ENCODE results near the gene TNFRSF17. TPM values are rescaled to one million over a fixed set of nuclear protein-coding genes. Genes with fewer than 3 reads are reported as not detected.
A peak's percentile ranks its signal among the peaks of the same experiment; 100 is the strongest.

Gene TNFRSF17
- total and polyA plus RNA-seq, 2 donors (not counting 1 experiment from before 2014, with no cell fraction given) = not detected

DNA sequence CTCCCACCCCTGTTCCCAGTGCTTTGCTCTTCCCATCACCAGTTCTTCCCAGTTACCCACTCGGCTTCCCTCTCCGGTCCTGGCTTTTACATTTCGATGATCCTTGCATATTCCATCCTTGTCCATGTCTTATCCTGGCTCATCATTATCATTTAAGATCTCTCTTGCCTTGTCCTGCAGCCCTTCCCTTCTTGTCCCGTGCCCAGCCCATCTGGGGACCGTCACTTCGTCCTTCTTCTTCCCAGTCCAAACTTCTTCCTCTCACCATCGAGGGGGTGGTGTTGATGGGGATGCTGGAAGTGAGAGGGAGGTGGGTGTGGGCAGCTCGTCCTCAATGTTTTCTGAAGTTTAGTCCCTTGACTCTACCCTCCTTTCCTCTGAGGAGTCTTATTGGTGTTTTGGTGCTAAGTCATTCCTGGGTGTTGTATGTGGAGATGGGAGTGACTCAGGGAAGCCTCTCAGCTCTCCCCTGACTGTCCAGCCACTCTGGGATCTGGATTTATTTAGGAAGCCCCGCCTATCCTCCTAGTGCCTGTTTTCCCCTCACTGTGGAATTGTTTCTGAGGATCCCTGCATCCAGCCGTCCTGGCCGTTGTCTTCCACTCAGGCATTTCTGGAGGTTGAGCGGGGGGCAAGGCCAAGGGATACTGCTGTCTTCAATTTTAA is 12.5 kb downstream of the TNFRSF17 start:
- Histone ChIP-seq H3K27ac (ENCODE audit: insufficient read depth, low read length) (peak overlapping the region; percentile 35), H3K79me2 (ENCODE audit: control insufficient read depth, insufficient read depth, low read length) (peaks cover 13% of the 10 kb centered on the region), H3K36me3 (ENCODE audit: control insufficient read depth, insufficient read depth, low read length) (no peaks in the 10 kb centered on the region), H3K27me3 (ENCODE audit: control insufficient read depth, insufficient read depth, low read length) (no peaks in the 10 kb centered on the region), H3K4me2 (ENCODE audit: extremely low read depth, insufficient read depth, low read length) (peak overlapping the region; percentile 61), H4K20me1 (ENCODE audit: control insufficient read depth, extremely low read depth, insufficient read depth, low read length) (no peaks in the 10 kb centered on the region), H3K9me3 (ENCODE audit: control insufficient read depth, insufficient read depth, low read depth, low read length) (no peaks in the 10 kb centered on the region), H3K4me3 (replicated peaks in 1 of 4; ENCODE audit: control extremely low read depth in 1 of 4, insufficient read depth in 1 of 4, low read depth in 3 of 4, low read length in 4 of 4) (peak overlapping the region; percentile 86 to 97 (median 92)), H2AFZ (ENCODE audit: low read length) (peak overlapping the region; percentile 50), H3K9ac (ENCODE audit: insufficient read depth, low read length) (peak overlapping the region; percentile 76), H3K4me1 (ENCODE audit: control insufficient read depth, extremely low read depth, insufficient read depth, low read length) (no peaks in the 10 kb centered on the region)
- TF ChIP-seq EZH2 (IDR thresholded peaks at IDR 0.05; ENCODE audit: low read length, missing control alignments) = no peak
- TF ChIP-seq, protein P1, sequence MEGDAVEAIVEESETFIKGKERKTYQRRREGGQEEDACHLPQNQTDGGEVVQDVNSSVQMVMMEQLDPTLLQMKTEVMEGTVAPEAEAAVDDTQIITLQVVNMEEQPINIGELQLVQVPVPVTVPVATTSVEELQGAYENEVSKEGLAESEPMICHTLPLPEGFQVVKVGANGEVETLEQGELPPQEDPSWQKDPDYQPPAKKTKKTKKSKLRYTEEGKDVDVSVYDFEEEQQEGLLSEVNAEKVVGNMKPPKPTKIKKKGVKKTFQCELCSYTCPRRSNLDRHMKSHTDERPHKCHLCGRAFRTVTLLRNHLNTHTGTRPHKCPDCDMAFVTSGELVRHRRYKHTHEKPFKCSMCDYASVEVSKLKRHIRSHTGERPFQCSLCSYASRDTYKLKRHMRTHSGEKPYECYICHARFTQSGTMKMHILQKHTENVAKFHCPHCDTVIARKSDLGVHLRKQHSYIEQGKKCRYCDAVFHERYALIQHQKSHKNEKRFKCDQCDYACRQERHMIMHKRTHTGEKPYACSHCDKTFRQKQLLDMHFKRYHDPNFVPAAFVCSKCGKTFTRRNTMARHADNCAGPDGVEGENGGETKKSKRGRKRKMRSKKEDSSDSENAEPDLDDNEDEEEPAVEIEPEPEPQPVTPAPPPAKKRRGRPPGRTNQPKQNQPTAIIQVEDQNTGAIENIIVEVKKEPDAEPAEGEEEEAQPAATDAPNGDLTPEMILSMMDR (conservative IDR thresholded peaks at IDR 0.05 in 1 of 2, IDR thresholded peaks at IDR 0.05 in 1 of 2; ENCODE audit: low read depth in 1 of 2, low read length in 2 of 2) = no peak
- DNase-seq (ENCODE audit: low read depth in 2 of 2) = peak; percentile 66 to 85

DNA sequence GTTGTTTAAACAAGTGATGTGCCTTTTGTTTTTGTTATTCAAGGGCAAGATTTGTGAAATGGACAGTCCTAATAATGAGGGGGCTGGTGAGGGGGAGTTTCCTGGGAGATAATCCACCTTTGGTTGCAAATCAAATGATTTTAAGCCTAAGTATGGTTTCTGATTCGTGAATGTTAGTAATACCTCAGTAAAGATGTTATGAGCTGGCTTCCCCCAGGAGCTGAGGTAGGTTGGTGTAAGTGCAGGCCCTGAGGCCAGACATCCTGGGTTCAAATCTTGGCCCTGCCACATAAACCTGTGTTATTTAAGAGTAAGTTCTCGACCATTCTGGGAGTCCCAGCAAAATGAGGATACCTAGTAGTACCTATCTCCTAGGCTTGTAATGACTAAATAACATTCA is 13.1 kb downstream of the TNFRSF17 start:
- H3K9ac ChIP-seq (ENCODE audit: insufficient read depth, low read length) = no peak overlapping the region
- no peak for DNase-seq (ENCODE audit: low read depth in 2 of 2)
- H2AFZ ChIP-seq (ENCODE audit: low read length) = no peak overlapping the region

DNA sequence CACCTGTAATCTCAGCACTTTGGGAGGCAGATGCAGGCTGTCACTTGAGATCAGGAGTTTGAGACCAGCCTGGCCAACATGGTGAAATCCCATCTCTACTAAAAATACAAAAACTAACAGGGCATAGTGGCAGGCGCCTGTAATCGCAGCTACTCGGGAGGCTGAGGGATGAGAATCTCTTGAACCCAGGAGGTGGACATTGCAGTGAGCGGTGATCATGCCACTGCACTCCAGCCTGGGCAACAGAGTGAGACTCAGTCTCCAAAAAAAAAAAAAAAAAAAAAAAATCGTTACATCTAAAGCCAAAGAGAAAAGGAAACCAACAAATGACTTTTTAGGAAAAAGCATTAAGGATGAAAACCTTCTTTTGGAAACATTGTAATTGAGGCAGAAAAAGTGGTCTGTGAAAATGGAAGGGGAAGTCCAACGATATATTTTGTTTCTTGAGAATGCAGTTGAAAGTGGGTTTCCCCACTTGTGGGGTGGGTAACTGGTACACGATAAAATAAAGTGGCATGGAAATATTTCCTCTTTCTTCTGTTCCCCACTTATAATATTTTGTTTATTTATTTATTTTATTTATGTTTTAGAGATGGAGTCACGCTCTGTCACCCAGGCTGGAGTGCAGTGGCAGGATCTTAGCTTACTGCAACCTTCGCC is 14.1 kb downstream of the TNFRSF17 start:
- no peaks in the 10 kb centered on the region for H3K27me3 ChIP-seq (ENCODE audit: control insufficient read depth, insufficient read depth, low read length)

More for the DNA sequence above, 13.1 kb downstream of the TNFRSF17 start:
- Histone ChIP-seq H3K4me2 (ENCODE audit: extremely low read depth, insufficient read depth, low read length) (peak overlapping the region; percentile 61), H3K4me1 (ENCODE audit: control insufficient read depth, extremely low read depth, insufficient read depth, low read length) (no peaks in the 10 kb centered on the region), H3K79me2 (ENCODE audit: control insufficient read depth, insufficient read depth, low read length) (peaks cover 13% of the 10 kb centered on the region), H3K4me3 (replicated peaks in 1 of 4; ENCODE audit: control extremely low read depth in 1 of 4, insufficient read depth in 1 of 4, low read depth in 3 of 4, low read length in 4 of 4) (peak overlapping the region; percentile 86 to 97 (median 92)), H3K27ac (ENCODE audit: insufficient read depth, low read length) (peak overlapping the region; percentile 3), H3K9me3 (ENCODE audit: control insufficient read depth, insufficient read depth, low read depth, low read length) (no peaks in the 10 kb centered on the region), H4K20me1 (ENCODE audit: control insufficient read depth, extremely low read depth, insufficient read depth, low read length) (no peaks in the 10 kb centered on the region), H3K27me3 (ENCODE audit: control insufficient read depth, insufficient read depth, low read length) (no peaks in the 10 kb centered on the region), H3K36me3 (ENCODE audit: control insufficient read depth, insufficient read depth, low read length) (no peaks in the 10 kb centered on the region)
- TF ChIP-seq, protein P1 (conservative IDR thresholded peaks at IDR 0.05 in 1 of 2, IDR thresholded peaks at IDR 0.05 in 1 of 2; ENCODE audit: low read depth in 1 of 2, low read length in 2 of 2) = no peak
- TF ChIP-seq EZH2 (IDR thresholded peaks at IDR 0.05; ENCODE audit: low read length, missing control alignments) = no peak

More for the DNA sequence above, 14.1 kb downstream of the TNFRSF17 start:
- TF ChIP-seq, protein P1 (conservative IDR thresholded peaks at IDR 0.05 in 1 of 2, IDR thresholded peaks at IDR 0.05 in 1 of 2; ENCODE audit: low read depth in 1 of 2, low read length in 2 of 2) = no peak
- TF ChIP-seq EZH2 (IDR thresholded peaks at IDR 0.05; ENCODE audit: low read length, missing control alignments) = no peak
- H3K4me3 ChIP-seq (replicated peaks in 1 of 4; ENCODE audit: control extremely low read depth in 1 of 4, insufficient read depth in 1 of 4, low read depth in 3 of 4, low read length in 4 of 4) = no peak overlapping the region
- no peak overlapping the region for H3K27ac ChIP-seq (ENCODE audit: insufficient read depth, low read length)
- H3K4me1 ChIP-seq (ENCODE audit: control insufficient read depth, extremely low read depth, insufficient read depth, low read length) = no peaks in the 10 kb centered on the region
- no peaks in the 10 kb centered on the region for H3K9me3 ChIP-seq (ENCODE audit: control insufficient read depth, insufficient read depth, low read depth, low read length)
- H3K36me3 ChIP-seq (ENCODE audit: control insufficient read depth, insufficient read depth, low read length) = no peaks in the 10 kb centered on the region
- no peak overlapping the region for H3K4me2 ChIP-seq (ENCODE audit: extremely low read depth, insufficient read depth, low read length)
- no peak overlapping the region for H2AFZ ChIP-seq (ENCODE audit: low read length)
- DNase-seq (ENCODE audit: low read depth in 2 of 2) = no peak
- H3K79me2 ChIP-seq (ENCODE audit: control insufficient read depth, insufficient read depth, low read length) = peaks cover 13% of the 10 kb centered on the region
- no peaks in the 10 kb centered on the region for H4K20me1 ChIP-seq (ENCODE audit: control insufficient read depth, extremely low read depth, insufficient read depth, low read length)
- H3K9ac ChIP-seq (ENCODE audit: insufficient read depth, low read length) = no peak overlapping the region

All from fibroblast of lung (primary cell).